ENCODE measurements around the gene WDTC1. TPM values are rescaled to one million over a fixed set of nuclear protein-coding genes. Genes with fewer than 3 reads are reported as not detected.
A peak's percentile ranks its signal among the peaks of the same experiment; 100 is the strongest.

Gene WDTC1
- total RNA-seq, 6 experiments from 2014 or later, result 26.2 to 30.3 (median 28.0) TPM

- Mint-ChIP-seq H3K27ac (peak overlapping the region; percentile 98), H3K4me1 (ENCODE audit: low read depth) (peaks cover 44% of the 10 kb centered on the region), H3K36me3 (ENCODE audit: low read depth) (no peaks in the 10 kb centered on the region), H3K27me3 (ENCODE audit: insufficient read depth) (peaks cover 1% of the 10 kb centered on the region), H3K9me3 (no peaks in the 10 kb centered on the region), H3K4me3 (peak overlapping the region; percentile 51)
- TF ChIP-seq CTCF (IDR thresholded peaks at IDR 0.05), result no peak
- DNase-seq, result no peak
These were observed 64.4 kb downstream of the WDTC1 start for GRCh38 chr1:27298632-27299384.

- no peak for TF ChIP-seq CTCF (IDR thresholded peaks at IDR 0.05)
- peak; percentile 100 for DNase-seq
- H3K4me1 Mint-ChIP-seq (ENCODE audit: low read depth), result peaks cover 44% of the 10 kb centered on the region
- H3K27ac Mint-ChIP-seq, result peak overlapping the region; percentile 98
- no peaks in the 10 kb centered on the region for H3K9me3 Mint-ChIP-seq
- peak overlapping the region; percentile 51 for H3K4me3 Mint-ChIP-seq
- H3K36me3 Mint-ChIP-seq (ENCODE audit: low read depth), result no peaks in the 10 kb centered on the region
- H3K27me3 Mint-ChIP-seq (ENCODE audit: insufficient read depth), result peaks cover 1% of the 10 kb centered on the region
These were observed 65.2 kb downstream of the WDTC1 start for GRCh38 chr1:27299385-27300271.

- peaks cover 44% of the 10 kb centered on the region for H3K4me1 Mint-ChIP-seq (ENCODE audit: low read depth)
- TF ChIP-seq CTCF (IDR thresholded peaks at IDR 0.05), result peak; percentile 100
- H3K4me3 Mint-ChIP-seq, result peak overlapping the region; percentile 51
- peaks cover 1% of the 10 kb centered on the region for H3K27me3 Mint-ChIP-seq (ENCODE audit: insufficient read depth)
- H3K9me3 Mint-ChIP-seq, result no peaks in the 10 kb centered on the region
- peak overlapping the region; percentile 98 for H3K27ac Mint-ChIP-seq
- no peaks in the 10 kb centered on the region for H3K36me3 Mint-ChIP-seq (ENCODE audit: low read depth)
- peak; percentile 82 for DNase-seq
These were observed 66.1 kb downstream of the WDTC1 start for GRCh38 chr1:27300341-27301051.

GRCh38 chr1:27301052-27301422 lies 66.6 kb downstream of the WDTC1 start:
- peak overlapping the region; percentile 98 for H3K27ac Mint-ChIP-seq
- no peaks in the 10 kb centered on the region for H3K36me3 Mint-ChIP-seq (ENCODE audit: low read depth)
- no peak for DNase-seq
- peaks cover 1% of the 10 kb centered on the region for H3K27me3 Mint-ChIP-seq (ENCODE audit: insufficient read depth)
- TF ChIP-seq CTCF (IDR thresholded peaks at IDR 0.05), result no peak; the same call in none of the 2 replicates
- no peaks in the 10 kb centered on the region for H3K9me3 Mint-ChIP-seq
- peaks cover 44% of the 10 kb centered on the region for H3K4me1 Mint-ChIP-seq (ENCODE audit: low read depth)
- H3K4me3 Mint-ChIP-seq, result peak overlapping the region; percentile 51; the same call in 1 of the 2 replicates

GRCh38 chr1:27301582-27302199 lies 67.3 kb downstream of the WDTC1 start:
- no peak for DNase-seq
- no peak overlapping the region for H3K4me3 Mint-ChIP-seq
- TF ChIP-seq CTCF (IDR thresholded peaks at IDR 0.05), result no peak
- H3K9me3 Mint-ChIP-seq, result no peaks in the 10 kb centered on the region
- H3K27ac Mint-ChIP-seq, result peak overlapping the region; percentile 98
- peaks cover 44% of the 10 kb centered on the region for H3K4me1 Mint-ChIP-seq (ENCODE audit: low read depth)
- H3K27me3 Mint-ChIP-seq (ENCODE audit: insufficient read depth), result peaks cover 1% of the 10 kb centered on the region
- H3K36me3 Mint-ChIP-seq (ENCODE audit: low read depth), result no peaks in the 10 kb centered on the region
